Fibroblast of gingiva (primary cell): Measurements from ENCODE around the gene DLGAP1.
"Not testable (repeated sequence)": the region's sequence is repeated elsewhere in the genome, so short reads cannot be mapped to it uniquely, and the experiment has no call there.

ENCODE experiments used
- DNase-seq: peaks from one replicate; pipeline ENCODE4 v3.0.0-alpha.2; 2011; ENCODE audit warnings: low read depth

The DLGAP1 gene

GRCh38 chr18:4455113-4455811 is at the start of gene DLGAP1:
TSS of gene DLGAP1 (minus strand) at chr18:4455307.
- no peak for DNase-seq

GRCh38 chr18:4494703-4495284 is 39.7 kb upstream of the DLGAP1 start:
- not testable (repeated sequence) for DNase-seq

DNA sequence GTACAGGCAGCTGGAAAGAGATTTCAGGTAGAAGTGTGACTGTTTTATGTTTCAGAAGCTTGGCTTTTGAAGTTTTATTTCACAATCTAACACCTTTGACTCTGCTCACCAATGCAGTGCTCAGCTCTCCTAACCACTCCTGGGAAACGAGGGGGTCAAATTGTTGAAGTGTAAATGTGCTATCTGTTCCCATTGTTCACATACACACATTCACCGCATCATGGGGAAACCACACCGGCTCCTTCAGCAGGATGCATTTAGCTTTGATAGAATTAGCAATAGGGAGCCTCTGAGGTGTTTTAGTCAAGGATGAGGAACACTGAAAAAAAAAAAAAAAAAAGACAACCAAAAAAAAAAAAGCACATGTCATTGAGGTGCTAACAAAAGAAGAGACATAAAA is 13.4 kb upstream of the DLGAP1 start:
- DNase-seq = no peak

- no peak for DNase-seq
Measured at GRCh38 chr18:4454537-4455112, 482 bp downstream of the DLGAP1 start.

DNA sequence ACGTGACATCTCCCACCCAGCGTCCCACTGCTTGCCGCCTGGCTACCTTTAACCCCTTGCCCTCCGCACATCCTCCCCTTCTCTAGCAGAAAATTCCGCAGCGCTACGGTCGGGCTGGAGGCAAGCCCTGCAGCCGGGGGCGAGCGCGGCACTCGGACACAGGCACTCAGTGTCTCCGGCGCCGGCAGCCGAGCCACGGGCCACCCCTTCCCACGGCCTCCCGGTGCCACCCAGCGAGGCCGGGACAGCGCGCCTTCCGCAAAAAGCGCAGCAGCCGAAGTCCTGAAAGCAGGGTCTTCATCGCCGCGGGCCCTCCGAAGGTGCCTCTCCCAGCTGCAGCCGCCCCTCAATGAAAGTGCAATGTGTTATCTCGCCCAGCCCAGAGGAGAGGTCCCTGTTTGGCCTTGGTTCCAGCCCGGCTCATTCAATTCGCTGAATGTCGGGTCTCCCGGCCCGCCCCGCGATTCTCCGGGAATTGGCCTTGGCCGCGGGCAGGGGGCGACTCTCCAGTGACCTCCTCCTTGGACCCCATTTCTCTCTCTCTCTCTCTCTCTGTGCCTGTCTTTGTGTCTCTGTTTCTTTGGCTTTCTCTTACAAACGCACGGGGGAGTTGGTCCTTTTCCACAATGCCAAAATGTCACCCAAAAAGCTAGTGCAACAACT is 1.1 kb downstream of the DLGAP1 start:
- DNase-seq = no peak

GRCh38 chr18:4453567-4453873 is 1.6 kb downstream of the DLGAP1 start:
- no peak for DNase-seq

GRCh38 chr18:4450065-4450658 is 4.9 kb downstream of the DLGAP1 start:
- DNase-seq = no peak

DNA sequence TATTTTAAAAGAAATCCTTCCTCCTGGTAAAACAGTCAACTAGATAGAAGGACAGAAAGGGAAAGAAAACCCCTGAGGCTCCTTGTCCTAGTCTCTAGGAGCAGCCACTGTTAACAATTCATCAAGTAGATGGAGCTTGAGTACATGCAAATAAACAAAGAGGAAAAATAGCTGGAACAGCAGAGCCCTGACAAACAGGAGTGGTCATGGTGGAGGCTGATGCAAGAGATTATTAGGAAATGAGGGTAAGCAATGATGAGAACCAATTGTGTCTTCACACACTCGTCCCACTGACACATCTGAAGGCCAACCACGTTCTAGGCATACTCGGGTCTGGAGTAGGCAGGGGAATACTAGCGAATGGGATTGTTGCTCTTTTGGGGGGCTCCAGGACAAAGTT is 9.2 kb downstream of the DLGAP1 start:
- no peak for DNase-seq

GRCh38 chr18:4444306-4444705 is 10.8 kb downstream of the DLGAP1 start:
- DNase-seq = no peak

- DNase-seq = no peak
Measured at GRCh38 chr18:4441098-4441497, 14.0 kb downstream of the DLGAP1 start.

- no peak for DNase-seq
Measured at GRCh38 chr18:4438938-4439337, 16.2 kb downstream of the DLGAP1 start.

GRCh38 chr18:4433717-4434116 is 21.4 kb downstream of the DLGAP1 start:
- DNase-seq = no peak

- DNase-seq = no peak
Measured at GRCh38 chr18:4430836-4431235, 24.3 kb downstream of the DLGAP1 start.

DNA sequence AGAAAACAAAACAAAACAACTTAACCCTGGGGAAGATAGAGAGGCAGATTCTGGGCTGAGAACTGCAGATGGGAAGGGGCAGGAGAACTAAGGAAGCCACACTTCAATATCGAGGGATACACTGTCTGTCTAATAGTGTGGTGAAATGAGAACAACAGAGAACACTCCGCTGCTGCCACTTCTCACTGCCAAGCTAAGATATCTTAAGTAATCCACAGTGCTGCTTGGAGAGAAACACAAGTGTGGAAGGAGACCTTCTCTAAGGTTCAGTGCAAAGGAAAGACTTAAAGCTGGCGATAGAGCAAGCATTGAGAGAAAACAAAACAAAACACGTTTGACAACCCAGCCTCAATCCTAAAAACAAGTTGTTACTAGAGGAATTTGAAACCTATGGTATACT is 37.4 kb downstream of the DLGAP1 start:
- DNase-seq = no peak

DNA sequence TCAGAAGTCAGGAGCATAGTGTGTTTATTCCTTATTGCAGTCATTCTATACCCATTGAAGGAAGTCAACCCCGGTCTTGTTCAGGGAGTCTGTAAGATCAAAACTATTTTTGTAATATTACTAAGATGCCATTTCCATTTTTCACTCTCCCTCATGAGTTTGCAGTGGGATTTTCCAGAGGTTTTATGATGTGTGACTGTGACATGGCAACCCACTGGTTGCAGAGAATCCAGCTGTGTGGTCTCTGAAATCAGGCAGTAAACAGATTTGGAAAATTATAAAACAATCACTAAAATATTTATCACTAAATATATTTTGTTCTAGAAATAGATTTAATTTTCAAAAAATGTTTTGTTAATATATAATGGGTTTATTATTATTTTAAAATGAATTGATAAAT is 38.1 kb downstream of the DLGAP1 start:
- no peak for DNase-seq

DNA sequence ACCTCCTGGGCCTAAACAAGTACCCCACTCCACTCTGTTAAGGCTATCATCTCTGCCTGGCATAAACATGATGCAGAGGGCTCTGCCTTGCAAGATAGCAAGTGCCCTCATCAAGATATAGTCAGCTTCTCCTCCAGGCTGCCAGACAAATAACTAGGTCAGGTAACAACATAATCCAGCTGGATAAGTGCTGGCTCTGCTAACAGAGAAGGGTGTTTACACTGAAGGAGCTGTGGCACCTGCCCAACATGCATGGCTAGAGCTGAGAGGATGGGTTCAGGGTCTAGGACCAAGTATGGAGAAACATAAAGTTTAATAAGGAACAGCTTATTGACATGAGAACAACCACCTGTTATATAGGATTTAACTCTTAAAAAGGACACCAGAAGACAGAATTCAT is 42.8 kb downstream of the DLGAP1 start:
- DNase-seq = no peak

DNA sequence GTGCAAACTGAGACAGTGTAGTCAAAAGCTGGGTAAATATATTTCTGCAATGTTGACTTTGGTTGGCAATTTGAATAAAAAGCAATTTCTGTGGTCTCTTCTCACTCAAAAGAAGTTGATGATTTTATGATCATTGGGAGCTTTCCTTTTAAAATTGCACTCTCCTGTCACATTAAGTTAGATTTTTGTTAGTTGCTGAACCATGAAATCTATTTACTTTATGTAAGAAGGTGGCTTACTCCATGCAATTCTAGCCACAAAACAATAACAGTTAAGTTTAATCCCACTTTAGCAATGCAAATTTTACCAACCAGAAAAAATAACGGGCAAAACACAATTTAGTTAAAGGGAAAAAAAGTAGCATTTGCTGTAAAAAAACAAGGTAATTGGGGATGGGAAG is 48.3 kb downstream of the DLGAP1 start:
- no peak for DNase-seq

DNA sequence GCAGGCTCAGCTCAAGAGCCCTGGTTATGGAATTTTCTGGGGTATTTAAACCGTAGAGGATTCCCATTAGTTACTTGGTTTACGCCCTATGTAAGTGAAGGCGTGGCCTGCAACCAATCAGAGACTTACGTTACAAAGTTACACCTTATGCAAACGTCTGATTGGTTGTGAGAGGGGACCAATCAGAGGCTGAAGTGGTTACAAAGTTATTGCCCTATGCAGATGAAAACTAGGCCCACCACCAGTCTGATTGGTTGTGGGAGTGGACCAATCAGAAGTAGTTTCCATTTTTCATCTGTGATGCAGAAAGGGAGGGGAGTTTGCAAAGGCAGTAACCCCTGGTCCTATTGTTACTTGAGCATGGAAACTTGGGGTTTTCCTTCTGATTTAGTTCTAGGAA is 49.1 kb downstream of the DLGAP1 start:
- no peak for DNase-seq

DNA sequence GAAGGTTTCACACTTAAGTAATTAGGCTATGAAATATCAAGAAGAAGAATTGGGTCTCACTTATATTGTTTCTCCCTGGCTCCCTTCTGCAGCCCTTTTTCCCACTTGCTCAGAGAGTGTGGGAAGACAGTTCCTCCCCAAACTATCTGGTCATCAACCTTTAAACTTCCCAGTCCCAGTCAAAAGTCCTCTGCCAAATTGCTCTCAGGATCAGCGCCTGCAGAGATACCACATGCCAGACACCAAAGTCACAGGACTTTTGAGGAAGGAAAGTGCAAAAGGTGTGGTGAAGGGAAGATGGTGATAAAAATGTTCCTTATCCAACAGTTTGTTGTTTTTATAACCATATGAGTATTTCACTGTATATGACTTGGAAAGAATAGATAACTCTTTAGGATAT is 51.3 kb downstream of the DLGAP1 start:
- no peak for DNase-seq

DNA sequence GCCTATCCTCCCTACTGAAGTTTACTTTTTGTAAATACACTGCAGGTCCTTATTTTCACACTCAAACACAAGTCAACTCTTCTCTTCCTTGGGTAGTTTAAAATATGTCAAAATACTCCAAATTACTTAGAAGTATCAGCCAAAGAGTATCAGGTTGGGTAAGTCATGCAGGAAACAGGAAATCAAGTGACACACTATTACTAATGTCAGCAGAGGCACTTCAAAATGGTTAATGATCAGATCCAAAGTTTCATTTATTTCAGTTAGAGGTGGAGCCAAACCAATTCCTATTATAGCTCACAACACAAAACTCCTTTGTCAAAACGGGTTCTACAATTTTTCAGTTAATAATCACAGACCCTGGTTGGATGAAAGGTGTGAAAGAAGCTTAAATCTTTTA is 54.2 kb downstream of the DLGAP1 start:
- no peak for DNase-seq

DNA sequence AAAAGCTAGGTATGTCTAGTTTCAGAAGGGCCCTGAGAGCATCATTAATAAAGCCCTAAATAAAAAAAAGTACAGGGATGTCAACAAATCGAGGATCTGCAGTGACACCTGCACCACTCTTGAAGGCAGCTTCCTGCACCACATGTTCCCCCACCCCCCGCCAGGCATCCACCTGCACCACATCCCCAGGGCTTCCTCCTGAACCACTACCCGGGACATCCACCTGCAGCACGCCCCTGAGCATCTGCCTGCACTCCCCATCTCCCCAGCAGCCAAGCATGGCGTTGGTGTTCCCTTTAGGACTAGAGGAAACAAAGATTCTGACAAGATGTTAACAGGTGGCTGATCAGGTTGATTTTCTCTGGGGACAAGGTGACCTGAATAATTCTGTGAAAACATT is 55.2 kb downstream of the DLGAP1 start:
- no peak for DNase-seq

DNA sequence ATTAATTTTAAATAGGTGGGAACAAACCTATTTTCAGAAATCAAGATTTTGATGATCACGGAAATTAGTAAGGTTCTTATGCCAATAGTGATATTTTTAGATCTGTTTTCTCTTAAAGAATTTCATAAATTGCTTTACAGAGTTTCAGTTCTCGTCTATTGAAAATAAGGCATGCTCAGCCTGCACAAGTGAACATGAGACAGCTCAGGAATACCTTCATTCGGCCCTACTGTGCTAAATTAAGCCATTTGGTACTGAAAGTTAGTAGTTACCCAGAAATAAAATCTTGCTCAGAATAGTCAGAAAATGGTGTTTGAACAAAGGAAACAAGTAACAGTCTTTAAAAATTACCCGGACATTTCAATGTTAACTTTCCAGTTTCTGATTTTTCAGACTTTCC is 60.4 kb downstream of the DLGAP1 start:
- no peak for DNase-seq

- DNase-seq = no peak
Measured at GRCh38 chr18:4391859-4392258, 63.2 kb downstream of the DLGAP1 start.
